Activated T-cell treated with anti-CD3 and anti-CD28 coated beads for 1 hour (primary cell): ENCODE measurements around the gene HOOK2.
"Not testable (repeated sequence)": the region's sequence is repeated elsewhere in the genome, so short reads cannot be mapped to it uniquely, and the experiment has no call there.

Source experiments
- DNase-seq: peaks from one replicate; pipeline ENCODE4 v3.0.0-alpha.2; 2020; ENCODE audit warnings: low read depth

Gene HOOK2, protein sequence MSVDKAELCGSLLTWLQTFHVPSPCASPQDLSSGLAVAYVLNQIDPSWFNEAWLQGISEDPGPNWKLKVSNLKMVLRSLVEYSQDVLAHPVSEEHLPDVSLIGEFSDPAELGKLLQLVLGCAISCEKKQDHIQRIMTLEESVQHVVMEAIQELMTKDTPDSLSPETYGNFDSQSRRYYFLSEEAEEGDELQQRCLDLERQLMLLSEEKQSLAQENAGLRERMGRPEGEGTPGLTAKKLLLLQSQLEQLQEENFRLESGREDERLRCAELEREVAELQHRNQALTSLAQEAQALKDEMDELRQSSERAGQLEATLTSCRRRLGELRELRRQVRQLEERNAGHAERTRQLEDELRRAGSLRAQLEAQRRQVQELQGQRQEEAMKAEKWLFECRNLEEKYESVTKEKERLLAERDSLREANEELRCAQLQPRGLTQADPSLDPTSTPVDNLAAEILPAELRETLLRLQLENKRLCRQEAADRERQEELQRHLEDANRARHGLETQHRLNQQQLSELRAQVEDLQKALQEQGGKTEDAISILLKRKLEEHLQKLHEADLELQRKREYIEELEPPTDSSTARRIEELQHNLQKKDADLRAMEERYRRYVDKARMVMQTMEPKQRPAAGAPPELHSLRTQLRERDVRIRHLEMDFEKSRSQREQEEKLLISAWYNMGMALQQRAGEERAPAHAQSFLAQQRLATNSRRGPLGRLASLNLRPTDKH

DNA sequence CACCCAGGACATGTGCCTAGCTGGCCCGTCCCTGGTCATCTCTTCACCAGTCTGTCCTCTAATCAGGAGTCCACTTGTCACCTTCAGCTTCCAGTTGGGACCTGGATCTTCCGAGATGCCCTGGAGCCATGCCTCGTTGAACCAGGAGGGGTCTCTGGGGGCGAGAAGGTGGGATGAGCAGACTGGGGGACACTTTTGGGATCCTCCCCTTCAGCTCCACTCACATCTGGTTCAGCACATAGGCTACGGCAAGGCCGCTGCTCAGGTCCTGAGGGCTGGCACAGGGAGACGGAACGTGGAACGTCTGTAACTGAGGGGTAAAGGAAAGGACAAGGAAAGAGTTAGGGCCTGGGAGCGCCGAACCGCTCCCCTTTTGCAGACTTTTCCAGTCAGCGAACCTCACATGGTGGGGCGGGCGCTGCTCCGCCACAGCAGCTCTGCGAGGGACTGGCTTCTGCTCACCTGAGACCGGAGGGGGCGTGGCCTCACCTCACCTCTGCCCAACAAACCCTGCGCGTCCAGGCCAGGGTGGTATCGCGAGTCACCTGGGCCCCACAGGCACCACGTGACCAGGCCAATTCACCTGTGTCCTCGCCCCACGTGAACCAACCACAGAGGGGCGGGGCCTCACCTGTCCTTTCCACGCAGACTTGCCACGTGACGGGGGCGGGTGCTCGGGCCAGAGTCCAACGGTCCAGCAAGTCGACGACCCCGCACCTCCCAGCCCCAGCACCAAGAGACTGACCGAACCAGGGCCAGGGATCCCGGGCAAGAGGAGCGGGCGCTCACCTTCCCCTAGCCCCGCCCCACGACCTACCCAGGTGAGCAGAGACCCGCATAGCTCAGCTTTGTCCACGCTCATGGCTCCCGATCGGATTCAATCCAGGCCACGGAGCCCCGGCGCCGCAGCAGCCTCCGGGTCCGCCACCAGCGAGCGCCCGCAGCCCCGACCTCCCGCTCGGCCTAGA lies at the start of gene HOOK2:
Gene HOOK2, minus strand, starts transcription at position 965 of the 968 bp plus-strand sequence. Its CDS starts 103 bp downstream, at position 862.
- DNase-seq, result no peak

DNA sequence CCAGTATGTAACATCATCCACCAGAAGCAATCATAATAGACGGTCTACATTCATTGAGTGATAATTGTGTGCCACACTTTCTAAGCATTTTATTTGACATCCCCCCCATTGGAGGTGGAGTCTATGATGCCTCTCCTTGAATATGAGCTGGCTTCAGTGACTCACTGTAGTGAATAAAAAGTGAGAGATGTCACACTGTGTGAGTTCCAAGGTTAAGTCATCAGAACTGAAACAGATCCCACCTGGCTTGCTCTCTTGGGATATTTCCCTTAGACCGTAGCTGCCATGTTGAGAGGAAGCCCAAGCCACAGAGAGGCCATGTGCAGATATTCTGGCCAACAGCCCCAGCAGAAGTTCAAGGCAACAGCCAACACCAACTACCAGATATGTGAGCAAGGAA lies 46.4 kb upstream of the HOOK2 start:
- no peak for DNase-seq

DNA sequence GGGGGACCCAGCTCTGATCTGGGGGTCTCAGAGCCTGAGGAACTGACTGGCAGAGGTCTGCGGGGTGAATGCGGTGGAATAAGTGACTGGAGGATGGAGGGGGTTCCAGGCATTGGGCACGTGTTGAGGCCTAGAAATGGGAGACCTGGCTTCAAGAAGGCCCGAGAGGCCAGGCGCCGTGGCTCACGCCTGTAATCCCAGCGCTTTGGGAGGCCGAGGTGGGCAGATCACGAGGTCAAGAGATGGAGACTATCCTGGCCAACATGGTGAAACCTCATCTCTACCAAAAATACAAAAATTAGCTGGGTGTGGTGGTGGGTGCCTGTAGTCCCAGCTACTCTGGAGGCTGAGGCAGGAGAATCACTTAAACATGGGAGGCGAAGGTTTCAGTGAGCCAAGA lies 42.5 kb upstream of the HOOK2 start:
- DNase-seq, result not testable (repeated sequence)

DNA sequence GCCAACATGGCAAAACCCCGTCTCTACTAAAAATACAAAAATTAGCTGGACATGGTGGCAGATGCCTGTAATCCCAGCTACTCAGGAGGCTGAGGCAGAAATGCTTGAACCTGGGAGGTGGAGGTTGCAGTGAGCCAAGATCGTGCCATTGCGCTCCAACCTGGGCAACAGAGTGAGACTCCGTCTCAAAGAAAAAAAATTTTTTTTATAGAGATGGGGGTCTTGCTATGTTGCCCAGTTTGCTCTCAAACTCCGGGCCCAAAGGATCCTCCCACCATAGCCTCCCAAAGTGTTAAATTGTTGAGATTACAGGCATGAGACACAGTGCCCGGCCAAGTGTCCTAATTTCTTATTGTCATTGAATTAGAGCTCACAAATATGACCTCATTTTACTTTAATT lies 41.8 kb upstream of the HOOK2 start:
- DNase-seq, result not testable (repeated sequence)

DNA sequence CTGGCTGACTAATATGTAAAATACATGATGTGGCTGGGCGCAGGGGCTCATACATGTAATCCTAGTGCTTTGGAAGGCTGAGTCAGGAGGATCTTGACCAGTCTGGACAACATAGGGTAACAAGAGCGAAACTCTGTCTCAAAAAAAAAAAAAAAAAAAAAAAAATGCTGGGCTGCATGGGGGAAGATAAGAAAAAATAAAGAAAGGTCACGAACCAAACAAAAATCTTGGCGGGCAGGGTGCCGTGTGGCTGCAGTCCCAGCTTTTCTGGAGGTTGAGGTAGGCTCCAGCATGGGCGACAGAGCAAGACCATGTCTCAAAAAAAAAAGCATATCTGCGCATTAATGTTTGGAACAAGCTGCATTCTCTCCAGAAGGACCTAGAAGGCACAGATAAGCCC lies 39.7 kb upstream of the HOOK2 start:
- no peak for DNase-seq

DNA sequence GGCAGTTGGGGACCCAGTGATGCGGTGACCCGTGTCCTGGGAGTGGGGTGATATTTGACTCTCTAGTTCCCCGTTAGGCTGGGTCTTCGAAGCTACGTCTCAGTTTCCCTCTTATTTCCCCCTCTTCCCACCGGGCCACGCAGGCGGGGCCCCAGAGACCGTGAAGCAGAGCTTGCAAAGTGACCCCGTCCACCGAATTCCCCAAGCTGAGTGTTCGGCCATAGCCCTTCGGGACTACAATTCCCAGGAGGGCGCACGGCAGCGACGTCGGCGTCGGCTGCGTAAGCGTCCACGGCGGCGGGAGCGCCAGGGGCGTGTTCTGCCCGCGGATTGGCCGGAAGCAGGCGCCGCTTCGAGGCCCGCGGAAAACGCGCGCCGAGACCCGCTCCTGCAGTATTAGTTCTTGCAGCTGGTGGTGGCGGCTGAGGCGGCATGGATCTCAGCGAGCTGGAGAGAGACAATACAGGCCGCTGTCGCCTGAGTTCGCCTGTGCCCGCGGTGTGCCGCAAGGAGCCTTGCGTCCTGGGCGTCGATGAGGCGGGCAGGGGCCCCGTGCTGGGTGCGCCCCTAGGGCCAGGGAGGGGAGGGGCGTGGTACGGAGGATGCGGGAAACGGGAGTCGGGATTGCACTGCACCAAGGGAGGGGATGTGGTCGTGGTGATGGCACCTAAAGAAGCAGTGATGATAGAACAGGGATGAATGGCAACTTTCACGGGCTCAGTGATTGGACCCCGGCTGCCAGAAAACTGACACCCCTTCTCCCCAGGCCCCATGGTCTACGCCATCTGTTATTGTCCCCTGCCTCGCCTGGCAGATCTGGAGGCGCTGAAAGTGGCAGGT lies 31.1 kb upstream of the HOOK2 start, which contains the start of gene RNASEH2A:
Gene RNASEH2A, plus strand, starts transcription at position 343 of the 840 bp plus-strand sequence. Its CDS starts 90 bp downstream, at position 433.
- peak; percentile 76 for DNase-seq

DNA sequence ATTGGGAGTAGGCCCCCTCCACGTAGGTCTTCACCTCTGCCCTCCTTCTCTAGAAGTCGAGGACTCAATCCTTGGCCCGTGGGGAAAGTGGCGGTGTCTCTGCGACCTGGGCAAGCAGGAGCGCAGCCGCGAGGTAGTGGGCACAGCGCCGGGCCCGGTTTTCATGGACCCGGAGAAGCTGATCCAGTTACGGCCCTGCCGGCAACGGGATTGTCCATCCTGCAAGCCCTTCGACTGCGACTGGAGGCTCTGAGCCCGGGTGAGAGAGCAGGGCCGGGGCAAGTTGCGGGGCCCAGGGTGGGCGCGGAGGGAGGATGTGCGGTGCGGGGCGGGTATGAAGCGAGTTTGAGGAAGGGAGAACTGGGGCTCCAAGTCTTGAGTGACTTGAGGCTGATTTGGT lies 28.7 kb upstream of the HOOK2 start:
- DNase-seq, result no peak

DNA sequence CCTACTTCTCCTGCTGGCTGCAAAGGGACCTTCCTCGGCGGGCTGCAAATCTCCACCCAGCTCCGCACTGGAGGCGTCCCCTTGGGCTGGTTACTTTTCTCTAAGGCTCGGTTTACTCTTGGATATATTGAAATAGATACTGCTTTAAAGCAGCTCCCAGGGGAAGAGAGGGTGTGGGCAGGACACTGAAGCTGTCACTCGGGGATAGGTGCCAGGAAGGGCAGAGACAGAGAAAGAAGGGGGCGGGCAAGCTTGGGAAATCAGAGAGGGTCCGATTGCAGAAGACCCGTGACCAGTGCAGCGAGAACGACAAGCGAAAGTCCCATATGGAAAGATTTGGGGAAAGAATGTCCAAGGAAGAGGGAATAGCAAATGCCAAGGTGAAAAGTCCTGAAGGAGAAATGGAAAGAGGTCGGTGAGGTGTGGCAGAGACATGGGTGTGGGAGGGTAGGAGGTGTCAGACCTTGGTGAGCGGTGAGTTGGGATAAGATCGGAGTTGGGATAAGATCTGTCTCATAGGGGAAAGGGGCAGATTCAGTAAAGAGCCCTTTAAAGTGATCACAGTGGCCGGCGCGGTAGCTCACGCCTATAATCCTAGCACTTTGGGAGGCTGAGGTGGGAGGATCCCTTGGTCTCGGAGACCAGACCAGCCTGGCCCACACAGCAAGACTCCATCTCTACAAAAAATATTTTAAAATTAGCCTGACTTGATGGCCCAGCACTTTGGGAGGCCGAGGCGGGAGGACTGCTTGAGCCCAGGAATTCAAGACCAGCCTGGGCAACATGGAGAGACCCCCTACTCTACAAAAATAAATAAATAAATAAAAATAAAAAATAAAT lies 27.1 kb upstream of the HOOK2 start:
- DNase-seq, result no peak

DNA sequence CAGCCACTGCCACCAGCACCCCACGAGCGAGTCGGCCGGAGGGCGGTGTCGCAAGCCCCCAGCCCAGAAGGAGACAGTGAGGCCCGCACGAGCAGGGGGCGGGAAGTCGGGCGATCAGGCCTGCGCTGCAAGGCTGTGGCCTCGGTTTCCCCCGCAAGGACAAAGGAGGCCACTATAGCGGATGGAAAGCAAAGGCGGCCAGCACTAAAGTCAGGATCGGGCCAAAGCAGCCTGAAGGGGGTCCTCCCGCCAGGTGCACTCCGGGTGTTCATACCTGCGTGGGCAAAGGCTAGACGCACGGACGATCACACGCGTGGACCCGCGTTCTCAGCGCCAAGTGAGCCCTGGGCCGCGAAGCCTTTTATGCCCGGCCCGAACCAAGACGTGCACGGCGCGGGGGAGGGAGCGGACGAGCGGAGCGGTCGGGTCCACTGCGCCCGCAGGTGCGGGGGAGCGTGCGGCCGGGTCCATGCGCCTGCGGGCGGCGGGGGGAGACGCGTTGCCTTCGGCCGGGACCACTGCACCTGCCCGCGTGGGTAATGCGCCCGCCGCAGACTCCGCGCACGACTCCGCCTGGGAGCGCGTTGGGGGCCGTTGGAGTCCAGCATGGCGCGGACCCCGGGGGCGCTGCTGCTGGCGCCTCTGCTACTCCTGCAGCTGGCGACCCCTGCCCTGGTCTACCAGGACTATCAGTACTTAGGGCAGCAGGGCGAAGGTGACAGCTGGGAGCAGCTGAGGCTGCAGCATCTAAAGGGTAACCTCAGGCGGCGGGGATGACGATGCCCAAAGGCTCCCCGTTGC lies 26.3 kb upstream of the HOOK2 start, which contains the start of the genes PRDX2 and THSD8:
Gene PRDX2, minus strand, starts transcription at position 335 of the 801 bp plus-strand sequence. CDS start 539 bp downstream, outside the sequence.
Gene THSD8, plus strand, starts transcription at position 604 of the 801 bp plus-strand sequence. Its CDS starts 3 bp downstream, at position 607.
- peak; percentile 70 for DNase-seq

DNA sequence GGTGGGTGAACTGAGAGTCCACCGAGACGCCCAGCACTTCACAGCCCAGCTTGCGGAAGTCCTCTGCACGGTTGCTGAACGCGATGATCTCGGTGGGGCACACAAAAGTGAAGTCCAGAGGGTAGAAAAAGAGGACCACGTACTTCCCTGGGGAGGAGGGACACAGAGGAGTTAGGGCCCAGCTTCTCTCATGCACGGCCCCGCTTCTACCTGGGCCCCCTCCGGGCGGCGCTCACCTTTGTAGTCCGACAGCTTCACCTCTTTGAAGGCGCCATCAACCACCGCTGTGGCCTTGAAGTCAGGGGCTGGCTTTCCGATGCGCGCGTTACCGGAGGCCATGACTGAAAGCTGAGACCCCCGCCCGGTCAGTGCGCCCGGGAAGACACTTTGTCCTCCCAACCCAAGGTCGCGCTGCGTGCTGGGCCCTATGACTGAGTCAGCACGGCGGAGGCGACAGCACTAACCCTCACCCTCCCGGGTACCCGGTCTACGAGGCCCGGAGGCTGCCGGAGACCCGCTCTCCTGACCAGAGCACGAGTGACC lies 25.6 kb upstream of the HOOK2 start:
- DNase-seq, result no peak

DNA sequence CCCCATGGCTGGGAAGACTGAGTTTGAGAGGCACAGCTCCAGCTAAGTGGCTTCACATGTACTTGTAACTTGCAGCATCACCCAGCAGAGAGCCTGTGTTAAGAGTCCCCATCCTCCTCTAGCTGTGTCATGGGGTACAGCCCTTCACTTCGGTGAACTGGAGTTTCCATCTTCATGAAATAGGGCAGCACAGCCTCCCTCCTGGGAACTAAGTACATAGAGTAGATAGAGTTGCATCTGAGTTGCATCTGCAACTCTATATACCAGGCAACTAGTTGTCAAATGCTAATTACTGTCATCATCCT lies 25.1 kb upstream of the HOOK2 start:
- no peak for DNase-seq

DNA sequence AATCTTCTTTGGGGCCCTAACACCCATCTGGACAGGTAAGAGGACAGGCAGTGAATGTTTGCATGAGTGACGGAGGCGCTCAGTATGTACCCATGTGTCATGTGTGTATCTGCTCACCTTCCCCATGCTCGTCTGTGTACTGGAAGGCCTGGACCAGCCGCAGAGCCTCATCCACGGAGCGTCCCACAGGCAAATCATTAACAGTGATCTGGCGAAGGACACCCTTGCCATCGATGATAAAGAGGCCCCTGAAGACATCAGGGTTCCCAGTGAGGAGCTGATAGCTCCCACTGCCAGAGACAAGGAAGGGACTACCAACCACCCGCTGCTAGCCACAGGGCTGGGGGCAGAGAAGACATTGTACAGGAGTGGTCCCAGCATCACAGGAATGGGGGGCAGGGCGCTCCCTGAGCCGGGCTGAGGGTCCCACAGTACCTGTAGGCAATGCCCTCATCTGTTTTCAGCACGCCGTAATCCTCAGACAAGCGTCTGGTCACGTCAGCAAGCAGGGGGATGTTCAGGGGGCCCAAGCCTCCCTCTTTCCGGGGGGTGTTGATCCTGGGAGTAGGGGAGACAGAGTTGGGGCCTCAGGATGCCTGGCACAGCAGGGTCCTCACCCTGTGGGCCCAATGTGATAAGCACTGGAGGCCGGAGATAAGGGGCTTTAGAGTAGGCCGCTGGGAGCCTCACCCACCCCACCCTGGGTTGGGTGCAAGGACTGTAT lies 24.6 kb upstream of the HOOK2 start:
- no peak for DNase-seq

DNA sequence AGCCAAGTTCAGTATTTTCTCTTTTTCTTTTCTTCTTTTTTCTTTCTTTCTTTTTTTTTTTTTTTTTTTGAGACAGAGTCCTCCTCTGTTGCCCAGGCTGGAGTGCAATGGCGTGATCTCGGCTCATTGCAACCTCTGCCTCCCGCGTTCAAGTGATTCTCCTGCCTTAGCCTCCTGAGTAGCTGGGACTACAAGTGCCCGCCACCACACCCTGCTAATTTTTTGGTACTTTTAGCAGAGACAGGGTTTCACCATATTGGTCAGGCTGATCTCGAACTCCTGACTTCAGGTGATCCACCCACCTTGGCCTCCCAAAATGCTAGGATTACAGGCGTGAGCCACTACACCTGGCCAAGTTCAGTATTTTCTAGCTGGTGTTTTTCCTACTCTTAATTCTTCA lies 22.3 kb upstream of the HOOK2 start:
- not testable (repeated sequence) for DNase-seq

DNA sequence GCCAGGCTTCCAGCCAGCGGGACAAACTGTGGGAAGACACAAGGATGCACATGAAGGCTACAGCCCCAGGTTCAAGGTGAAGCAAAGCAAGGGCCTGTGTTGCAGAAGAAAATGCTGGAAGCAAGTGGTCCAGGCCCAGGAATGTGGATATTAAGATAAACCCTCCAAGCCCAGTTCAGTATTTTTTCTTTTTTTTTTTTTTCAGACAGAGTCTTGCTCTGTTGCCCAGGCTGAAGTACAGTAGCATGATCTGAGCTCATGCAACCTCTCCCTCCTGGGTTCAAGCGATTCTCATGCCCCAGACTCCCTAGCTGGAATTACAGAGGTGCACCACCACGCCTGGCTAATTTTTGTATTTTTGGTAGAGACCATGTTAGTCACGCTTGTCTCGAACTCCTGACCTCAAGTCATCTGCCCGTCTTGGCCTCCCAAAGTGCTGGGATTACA lies 21.8 kb upstream of the HOOK2 start:
- DNase-seq, result no peak

DNA sequence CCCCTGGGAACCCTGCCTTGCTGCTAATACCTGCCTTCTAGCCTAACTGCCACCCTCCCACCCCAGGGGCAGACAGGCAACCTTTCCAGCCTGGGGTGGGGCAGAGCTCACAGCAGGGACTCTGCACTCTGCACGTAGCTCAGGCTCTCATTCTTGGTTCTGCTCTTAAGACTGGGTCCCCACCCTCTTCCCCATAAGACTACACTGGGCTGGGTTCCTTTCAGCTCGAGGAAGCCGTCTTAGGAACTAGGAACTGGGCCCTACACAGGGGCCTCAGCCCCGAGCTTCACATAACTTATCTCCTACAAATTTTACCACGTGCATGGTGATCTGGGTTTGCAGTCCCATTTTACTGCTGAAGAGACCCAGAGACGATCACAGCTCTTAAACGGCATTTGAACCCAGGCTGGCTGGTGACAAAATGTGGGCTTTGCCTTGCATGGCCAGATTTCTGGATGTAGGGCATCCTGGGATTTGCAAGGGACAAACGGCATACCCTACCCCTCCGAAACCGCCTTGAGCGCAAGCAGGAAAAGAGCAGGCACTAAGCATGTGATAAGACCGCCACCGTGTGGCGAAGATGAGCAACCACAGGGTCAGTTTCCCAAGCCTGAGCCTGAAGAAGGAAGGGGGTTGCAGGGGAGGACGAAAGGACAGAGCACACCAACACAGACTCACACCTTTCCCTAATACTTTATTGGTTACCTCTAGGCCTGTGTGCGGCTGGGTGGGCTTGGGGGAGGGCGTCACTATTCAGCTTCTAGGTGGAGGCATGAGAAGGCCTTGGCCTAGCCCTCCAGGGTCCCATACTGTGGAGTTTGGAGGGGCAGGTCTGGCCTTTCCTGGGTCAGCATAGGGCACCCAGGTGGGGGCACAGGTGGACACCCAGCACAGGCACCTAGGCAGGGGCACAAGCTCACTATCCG lies 21.1 kb upstream of the HOOK2 start:
- DNase-seq, result peak; percentile 67

DNA sequence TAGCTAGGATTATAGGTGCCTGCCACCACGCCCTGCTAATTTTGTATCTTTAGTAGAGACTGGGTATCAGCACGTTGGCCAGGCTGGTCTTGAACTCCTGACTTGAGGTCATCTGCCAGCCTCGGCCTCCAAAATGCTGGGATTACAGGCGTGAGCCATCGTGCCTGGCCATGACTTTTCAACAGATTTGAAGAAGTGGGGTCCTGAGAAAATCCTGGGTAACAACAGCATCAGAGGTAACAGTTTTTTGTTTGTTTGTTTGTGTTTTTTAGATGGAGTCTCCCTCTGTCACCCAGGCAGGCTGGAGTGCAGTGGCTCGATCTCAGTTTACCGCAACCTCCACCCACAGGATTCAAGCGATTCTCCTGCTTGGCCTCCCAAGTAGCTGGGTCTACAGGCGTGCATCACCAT lies 19.6 kb upstream of the HOOK2 start:
- DNase-seq, result no peak
